Stimulated activated CD8-positive, alpha-beta memory T cell treated with anti-CD3 and anti-CD28 coated beads, Interleukin-15, amount 100 ng/mL, for 24 hours (primary cell): Measurements from ENCODE around the gene PPM1F.

Experiments used
- DNase-seq: peaks from one replicate; pipeline ENCODE4 v3.0.0-alpha.2; 2020; ENCODE audit warnings: low read depth

Gene PPM1F

GRCh38 chr22:21960200-21961126 lies 7.8 kb upstream of the PPM1F start:
- no peak for DNase-seq

DNA sequence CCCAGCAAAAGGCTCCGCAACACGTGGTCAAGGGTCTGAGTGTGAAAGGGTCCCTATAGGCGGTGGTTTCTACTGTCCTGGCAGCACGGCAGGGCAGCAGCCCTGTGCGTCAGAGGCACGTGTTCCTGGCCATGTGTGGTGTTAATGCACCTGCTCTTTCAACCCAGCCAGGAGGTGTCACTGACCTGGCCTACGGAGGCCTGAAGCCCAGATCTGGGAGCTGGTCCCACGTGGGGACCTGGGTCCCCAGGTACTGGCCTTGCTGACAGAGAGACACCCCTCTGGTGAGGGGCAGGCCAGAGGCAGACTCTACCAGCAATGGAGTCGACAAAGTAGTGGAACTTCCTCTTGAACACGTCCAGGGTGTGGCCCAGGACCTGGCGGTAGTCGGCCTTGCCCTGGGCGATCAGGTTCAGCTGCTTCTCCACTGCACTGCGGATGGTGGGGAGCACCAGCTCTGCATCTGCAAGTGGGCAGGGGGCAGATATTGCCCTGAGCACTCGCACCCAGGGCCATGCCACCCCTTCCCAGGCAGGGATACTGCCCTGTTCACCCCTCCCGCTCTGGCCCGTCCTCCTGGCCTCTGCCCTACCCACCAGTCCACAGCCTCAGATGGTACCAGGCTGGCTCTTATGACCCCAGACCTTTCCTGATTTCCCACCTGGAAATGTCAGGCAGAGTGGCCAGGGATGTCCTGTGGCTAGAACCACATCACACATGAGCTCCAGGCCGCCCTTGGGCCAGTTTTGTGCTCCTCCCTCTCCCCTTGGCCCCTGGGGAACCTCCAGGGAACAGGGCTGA lies 6.8 kb upstream of the PPM1F start:
- DNase-seq: no peak

- no peak for DNase-seq
These were observed 6.0 kb upstream of the PPM1F start for GRCh38 chr22:21958360-21959273.

- DNase-seq: no peak
These were observed 650 bp downstream of the PPM1F start for GRCh38 chr22:21951931-21952465.

DNA sequence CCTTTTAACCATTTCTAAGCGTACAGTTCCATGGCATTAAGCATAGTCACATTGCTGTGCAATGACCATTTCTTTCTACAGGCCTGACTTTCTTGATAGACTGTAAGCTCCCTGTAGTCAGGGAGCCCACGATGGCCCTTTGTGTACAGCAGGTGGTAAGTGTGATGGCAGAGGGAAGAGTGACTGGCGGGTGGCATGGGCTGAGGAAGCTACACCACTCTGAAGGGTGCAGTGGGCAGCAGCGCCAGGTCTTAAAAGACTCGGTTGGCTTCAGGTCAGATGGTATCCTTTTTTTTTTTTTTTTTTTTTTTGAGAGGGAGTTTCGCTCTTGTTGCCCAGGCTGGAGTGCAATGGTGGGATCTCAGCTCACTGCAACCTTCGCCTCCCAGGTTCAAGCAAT lies 1.6 kb downstream of the PPM1F start:
- no peak for DNase-seq

GRCh38 chr22:21949948-21950347 lies 2.7 kb downstream of the PPM1F start:
- no peak for DNase-seq

GRCh38 chr22:21949569-21949918 lies 3.1 kb downstream of the PPM1F start:
- DNase-seq: no peak

DNA sequence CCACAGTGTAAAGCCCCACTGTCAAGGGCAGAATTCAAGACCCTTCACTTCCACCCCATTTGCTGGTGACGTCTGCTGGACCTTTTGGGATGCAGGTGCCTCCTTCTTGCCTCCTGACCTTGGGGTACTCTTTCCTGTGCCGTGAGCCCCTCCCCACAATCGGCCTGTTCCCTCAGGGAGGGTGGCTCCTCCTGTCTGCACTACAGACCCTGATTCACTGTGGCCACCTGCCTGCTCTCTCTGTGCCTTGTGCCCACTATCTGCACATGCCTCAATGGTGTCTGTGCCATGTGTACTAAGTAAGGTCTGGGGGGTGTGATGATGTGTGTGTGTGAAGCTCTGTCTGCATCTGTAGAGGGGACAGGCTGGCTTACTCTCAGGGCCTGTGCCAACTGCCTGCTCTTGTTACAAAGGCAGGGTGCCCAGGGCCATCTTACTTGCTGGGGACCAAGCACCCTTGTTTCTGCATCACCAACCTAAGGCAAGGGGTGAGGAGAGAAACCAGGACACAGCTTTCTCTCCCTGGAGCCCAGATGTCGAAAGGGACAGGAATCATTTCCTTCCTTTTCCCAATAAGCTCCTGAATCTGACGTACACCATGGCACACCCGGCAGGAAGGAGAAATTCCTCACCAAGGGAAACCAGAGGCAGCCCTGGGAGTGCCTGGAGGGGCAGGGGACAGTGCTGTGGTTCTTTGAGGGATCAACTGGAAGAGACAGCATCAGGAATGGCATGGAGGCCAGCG lies 3.7 kb downstream of the PPM1F start:
- no peak for DNase-seq

DNA sequence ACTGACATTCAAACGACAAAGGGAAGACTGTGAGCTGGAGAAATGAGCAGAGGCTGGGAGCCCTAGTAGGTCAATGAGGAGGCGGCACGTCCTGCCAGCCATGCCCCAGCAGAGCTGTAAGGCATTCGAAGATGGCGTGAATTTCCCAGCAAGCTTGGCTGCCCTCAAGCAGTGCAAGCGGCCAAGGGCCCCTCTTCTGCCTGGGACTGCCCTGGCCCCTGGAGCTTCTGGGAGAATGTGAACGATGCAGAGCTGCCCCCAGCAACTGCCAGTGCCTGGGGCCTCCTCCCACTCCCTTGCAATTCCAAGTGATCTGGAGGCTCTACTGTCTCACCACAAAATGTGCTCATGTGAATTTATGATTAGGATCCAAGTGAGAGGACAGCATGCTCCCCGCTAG lies 4.3 kb downstream of the PPM1F start:
- DNase-seq: no peak

- DNase-seq: no peak
These were observed 5.3 kb downstream of the PPM1F start for GRCh38 chr22:21947040-21948014.

DNA sequence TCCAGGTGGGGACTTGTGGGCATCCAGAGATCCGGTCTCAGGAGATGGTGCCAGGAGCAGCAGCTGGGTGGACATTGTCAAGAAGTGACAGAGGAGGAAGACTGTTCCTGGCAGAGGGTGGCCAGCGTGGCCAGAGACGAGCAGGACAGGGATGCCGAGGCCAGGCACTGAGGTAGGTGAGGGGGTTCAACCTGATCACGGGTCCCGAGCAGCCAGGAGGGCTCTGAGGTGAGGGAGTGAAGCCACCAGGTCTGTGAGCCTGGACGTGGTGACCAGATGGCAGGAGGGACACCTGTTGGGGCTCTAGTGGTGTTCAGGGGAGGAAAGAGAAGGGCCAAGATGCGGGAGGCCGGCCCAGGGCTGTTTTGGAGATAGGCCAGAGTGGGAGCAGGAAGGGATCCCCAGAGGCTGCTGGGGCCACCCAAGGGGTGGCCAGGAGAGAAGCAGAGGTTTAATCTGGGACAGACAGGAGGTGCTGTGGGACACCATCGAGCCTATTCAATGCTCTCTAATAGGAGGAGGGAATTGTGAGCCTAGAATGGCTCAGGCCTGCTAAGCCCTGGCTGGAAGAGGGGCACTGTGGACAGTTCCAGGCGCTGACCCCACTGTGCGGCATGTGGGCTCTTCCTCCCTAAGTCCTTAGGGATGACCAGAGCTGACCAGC lies 6.3 kb downstream of the PPM1F start:
- DNase-seq: no peak

DNA sequence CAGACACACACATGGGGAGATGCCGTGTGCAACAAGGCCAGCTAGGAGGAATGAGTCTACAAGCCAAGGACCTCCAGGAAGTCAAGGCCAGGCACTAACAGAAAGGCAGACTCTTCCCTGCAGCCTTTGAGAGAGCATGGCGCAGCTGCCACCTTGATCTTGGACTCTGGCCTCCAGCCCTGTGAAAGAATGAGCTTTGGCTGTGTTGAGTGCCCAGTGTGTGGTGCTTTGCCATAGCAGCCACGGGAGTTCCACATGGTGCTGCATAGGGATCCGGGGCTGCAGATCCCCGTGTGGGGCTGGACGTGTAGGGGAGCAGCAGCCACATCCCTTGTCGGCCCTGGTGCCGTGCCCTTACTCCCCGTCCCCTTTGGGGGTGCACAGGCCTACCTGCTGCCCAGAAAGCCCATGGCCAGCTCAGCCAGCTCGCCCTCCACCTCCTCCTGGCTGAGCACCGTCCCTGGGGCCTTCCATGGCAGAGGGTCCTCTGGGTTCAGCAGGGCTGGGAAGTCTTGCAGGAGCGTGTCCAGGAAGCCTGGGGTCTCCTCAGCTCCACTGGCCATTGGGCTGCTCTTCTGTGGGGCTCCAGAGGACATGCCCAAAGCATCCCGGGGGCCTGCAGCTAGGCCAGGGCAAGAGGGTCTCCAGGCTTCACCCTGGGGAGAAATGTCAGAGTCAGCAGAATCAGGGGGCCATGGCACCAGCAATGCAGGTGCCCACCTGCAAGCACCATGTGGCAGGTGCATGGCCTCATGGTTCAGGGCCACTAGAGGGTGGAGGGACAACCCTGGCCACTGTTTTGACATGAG lies 7.0 kb downstream of the PPM1F start:
- no peak for DNase-seq

DNA sequence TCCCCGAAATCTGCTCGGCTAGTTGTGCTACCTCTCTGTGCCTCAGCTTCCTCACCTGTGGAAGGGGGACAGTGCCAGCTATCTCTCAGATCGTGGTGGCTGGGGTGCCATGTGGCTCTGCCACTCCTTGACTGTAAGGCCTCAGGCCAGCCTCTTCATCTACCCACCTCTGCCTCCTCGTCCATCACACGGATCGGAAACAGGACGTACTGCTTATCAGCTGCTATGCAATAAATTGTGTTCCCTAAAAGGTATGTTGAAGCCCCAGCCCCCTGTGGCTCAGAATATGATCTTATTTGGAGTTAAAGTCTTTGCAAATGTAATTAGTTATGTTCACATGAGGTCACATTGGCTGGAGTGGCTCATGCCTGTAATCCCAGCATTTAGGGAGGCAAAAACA lies 7.8 kb downstream of the PPM1F start:
- no peak for DNase-seq

DNA sequence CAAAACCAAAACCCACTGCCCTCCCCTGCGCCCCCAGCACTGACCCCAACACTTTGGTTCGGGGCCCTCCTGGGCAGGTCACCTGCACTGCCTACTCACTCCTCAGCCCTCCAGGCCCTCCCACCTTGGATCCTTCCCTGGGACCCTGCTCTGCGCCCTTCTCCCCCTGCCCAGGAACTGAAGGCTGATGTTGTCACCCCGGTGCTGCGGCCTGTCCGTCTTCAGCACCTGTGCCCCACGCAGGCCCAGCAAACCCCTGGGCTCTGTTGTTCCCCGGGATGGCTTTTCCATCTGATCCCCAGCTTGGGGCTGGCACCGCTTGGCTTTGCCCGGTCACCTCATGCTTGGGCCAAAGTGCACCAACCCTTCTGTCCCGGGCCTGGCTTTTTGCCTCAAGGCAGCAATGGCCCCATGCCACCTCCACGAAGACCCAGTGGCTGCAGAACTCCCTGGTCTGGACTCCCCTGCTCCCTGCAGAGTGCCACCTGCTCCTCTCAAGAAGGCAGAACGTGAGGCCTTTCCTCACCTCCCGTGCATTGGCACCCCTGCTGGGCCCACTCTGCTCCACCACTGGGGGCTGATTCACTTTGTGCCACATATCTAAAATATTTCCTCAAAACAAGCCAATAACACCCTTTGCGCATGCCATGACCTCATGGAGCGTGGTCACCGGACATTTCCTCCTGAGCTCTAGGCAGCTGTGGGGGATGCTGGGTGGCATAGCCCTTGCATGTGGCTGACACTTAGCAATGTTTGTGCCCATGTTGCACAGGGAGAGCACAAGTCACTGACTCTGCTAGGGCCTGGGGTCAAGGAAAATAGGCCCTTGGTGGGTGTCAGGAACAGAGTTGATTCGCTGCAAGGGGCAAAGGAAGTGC lies 8.8 kb downstream of the PPM1F start:
- DNase-seq: no peak

DNA sequence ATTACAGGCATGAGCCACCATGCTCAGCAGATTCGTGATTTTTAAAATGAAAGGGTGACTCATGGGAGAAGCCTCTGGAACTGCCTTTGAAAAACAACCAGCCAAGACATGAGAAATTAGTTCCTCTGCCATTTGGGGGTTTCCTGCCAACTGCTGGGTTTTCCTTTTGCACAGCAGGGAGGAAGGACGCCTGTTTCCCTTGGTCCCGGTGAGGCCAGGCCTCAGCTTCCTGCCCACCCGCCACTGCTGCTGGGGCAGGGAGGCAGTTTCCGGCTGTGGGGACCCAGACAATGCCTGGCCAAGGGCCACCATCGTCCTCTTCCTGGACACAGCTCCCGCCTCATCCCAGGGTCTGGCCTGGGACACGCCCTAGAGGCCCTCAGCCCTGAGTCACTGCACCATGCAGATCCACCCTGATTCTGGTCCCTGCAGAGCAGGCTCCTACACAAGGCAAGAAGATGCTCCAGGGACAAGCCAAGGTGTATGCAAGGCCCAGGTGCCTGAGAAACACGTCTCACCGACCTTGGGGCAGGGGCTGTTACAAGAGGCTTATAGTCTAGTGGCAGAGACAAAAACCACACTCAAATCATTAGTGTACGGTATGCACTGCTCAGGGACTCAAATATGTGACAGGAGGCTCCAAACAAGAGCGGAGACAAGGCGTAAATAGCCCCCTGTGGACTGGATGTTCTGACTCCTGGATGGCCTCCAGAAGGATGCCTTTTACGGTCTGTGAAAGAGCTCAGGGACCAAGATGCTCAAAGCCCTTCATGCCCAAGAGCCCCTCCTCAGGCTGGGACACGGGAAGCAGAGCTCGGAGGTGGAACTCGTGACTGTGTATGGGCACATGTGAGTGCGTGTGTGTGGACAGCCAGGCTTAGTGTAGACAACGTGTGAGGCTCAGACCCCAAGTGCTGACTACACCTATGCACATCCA lies 10.0 kb downstream of the PPM1F start:
- DNase-seq: no peak

GRCh38 chr22:21941921-21942320 lies 10.7 kb downstream of the PPM1F start:
- no peak for DNase-seq
